ENCODE measurements around the gene SPATA16. TPM values are rescaled to one million over a fixed set of nuclear protein-coding genes. Genes with fewer than 3 reads are reported as not detected.
"Not testable (repeated sequence)": the region's sequence is repeated elsewhere in the genome, so short reads cannot be mapped to it uniquely, and the experiment has no call there.

The SPATA16 gene
- total RNA-seq, 2 experiments from 2014 or later = not detected

DNA sequence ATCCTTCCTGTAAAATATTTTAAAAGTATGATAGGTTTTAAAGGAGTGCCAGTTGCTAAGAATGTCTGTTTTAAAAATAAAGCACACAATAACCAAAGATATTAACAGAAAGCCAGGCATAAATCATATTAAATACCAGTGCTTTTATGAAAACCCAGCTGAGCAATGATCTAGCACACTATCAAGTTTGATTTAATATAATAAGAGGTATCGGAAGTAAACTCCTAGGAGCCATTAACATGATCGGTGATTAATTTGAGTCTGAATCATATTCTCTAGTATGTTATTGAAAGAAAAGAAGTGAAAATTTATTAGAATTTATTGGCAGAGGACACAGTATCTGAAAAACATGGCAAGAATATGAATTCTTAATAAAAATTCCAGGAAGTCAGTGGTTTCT, 91.7 kb downstream of the SPATA16 start:
- Mint-ChIP-seq H3K4me1 (ENCODE audit: low read depth) (no peaks in the 10 kb centered on the region), H3K36me3 (ENCODE audit: low read depth) (no peaks in the 10 kb centered on the region), H3K9me3 (ENCODE audit: insufficient read depth) (no peaks in the 10 kb centered on the region), H3K27ac (no peak overlapping the region), H3K27me3 (ENCODE audit: low read depth) (no peaks in the 10 kb centered on the region), H3K4me3 (no peak overlapping the region)
- POLR2A ChIA-PET = no interaction called here
- DNase-seq (no peak), ATAC-seq (no peak)
- CTCF ChIA-PET = no interaction called here

DNA sequence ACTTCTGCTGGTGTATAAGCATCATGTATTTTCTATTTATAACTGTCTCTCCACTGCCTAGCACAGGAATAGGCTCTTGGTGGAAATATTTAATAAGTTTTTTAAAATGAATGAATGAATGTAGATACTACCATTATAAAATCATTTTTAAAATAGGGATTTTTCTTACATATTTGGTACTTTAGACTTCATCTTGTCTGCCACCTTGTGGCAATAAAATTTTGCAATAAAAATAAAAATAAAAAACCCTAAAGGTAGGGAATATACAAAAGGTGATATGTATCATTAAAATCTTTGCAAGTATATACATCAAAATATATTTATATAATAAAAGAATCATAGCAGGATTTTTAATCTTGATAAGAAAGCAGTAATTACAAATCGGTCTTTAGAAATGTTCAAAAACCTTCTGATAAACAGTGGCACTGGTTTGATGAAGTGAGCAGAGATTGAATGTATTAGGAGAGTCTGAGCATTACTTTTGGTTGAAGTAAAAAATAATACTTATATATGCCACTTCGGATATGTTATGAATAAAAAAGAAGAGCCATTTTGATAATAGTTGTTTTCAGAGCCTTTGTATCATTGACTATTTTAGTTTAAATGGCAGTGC, 95.2 kb downstream of the SPATA16 start:
- ChIA-PET POLR2A (no interaction called here), CTCF (no interaction called here)
- H3K4me1 Mint-ChIP-seq (ENCODE audit: low read depth) = no peaks in the 10 kb centered on the region
- H3K9me3 Mint-ChIP-seq (ENCODE audit: insufficient read depth) = no peaks in the 10 kb centered on the region
- ATAC-seq (no peak), DNase-seq (no peak)
- H3K27ac Mint-ChIP-seq = no peak overlapping the region
- no peaks in the 10 kb centered on the region for H3K27me3 Mint-ChIP-seq (ENCODE audit: low read depth)
- no peaks in the 10 kb centered on the region for H3K36me3 Mint-ChIP-seq (ENCODE audit: low read depth)
- no peak overlapping the region for H3K4me3 Mint-ChIP-seq

DNA sequence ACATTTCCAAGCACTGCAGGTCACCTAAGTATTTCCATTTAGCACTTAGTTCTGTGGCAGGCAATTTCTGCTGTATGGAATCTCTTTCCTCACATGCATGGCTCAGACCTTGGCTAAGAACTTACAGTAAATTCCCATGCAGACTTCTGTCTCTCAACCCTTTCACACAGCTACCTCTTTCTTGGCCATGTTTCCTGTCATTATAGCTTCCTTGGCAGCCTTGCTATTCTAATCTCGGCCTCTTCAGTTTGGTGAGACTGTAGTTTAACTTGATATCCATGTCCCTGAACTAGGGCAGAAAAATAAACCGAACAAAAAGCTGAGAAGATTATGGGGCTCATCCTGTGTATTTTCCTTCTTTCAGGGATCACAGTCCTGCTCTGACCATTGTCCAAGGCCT, 96.0 kb downstream of the SPATA16 start:
- DNase-seq = no peak
- Mint-ChIP-seq H3K36me3 (ENCODE audit: low read depth) (no peaks in the 10 kb centered on the region), H3K27ac (no peak overlapping the region), H3K4me3 (no peak overlapping the region), H3K9me3 (ENCODE audit: insufficient read depth) (no peaks in the 10 kb centered on the region), H3K4me1 (ENCODE audit: low read depth) (no peaks in the 10 kb centered on the region), H3K27me3 (ENCODE audit: low read depth) (no peaks in the 10 kb centered on the region)
- CTCF ChIA-PET = no interaction called here
- POLR2A ChIA-PET = no interaction called here
- ATAC-seq = no peak

DNA sequence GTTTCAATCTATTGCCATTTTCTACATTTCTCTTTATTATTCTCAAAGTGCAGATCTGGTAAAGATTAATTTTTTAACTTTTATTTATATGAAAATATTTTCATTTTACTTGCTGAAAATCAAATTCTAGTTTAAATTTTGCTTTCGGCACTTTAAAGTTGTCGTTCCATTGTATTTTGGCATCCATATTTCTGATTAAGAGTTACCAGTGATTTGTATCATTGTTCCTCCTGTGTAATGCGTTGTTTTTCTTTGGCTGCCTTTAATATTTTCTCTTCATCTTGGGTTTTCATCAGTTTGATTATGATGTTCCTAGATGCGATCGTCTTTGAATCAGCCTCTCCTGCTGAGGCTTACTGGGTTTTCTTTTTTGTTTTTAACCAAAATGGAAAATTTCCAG, 97.3 kb downstream of the SPATA16 start:
- Mint-ChIP-seq H3K36me3 (ENCODE audit: low read depth) (no peaks in the 10 kb centered on the region), H3K4me1 (ENCODE audit: low read depth) (no peaks in the 10 kb centered on the region), H3K4me3 (no peak overlapping the region)

DNA sequence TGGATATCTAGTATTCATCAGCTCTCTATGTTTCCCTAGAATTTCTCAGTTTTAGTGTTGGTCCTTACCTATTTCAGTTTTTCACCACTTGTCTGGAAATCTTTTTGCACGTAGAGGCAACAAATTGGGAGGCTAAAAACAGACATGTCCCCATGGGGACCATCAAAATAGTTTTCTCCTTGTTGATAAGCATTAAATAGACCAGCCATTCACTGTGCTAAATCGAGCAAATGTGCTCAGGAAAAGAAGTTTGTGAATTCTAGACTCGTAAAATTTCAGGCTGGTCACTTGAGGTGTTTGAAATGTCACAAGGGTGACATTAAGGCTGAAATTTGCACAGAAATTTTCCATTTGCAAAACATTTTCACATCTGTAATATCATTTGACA, 102.6 kb downstream of the SPATA16 start:
- Mint-ChIP-seq H3K4me1 (ENCODE audit: low read depth) (no peaks in the 10 kb centered on the region), H3K9me3 (ENCODE audit: insufficient read depth) (no peaks in the 10 kb centered on the region), H3K36me3 (ENCODE audit: low read depth) (no peaks in the 10 kb centered on the region), H3K27ac (no peak overlapping the region), H3K4me3 (no peak overlapping the region), H3K27me3 (ENCODE audit: low read depth) (peaks cover 2% of the 10 kb centered on the region)
- ChIA-PET CTCF (no interaction called here), POLR2A (no interaction called here)
- ATAC-seq (no peak), DNase-seq (no peak)

More for the DNA sequence above, 97.3 kb downstream of the SPATA16 start:
- Mint-ChIP-seq H3K27me3 (ENCODE audit: low read depth) (peaks cover 2% of the 10 kb centered on the region), H3K9me3 (ENCODE audit: insufficient read depth) (no peaks in the 10 kb centered on the region), H3K27ac (no peak overlapping the region)
- CTCF ChIA-PET = no interaction called here
- no peak for ATAC-seq
- POLR2A ChIA-PET = no interaction called here
- DNase-seq = no peak

DNA sequence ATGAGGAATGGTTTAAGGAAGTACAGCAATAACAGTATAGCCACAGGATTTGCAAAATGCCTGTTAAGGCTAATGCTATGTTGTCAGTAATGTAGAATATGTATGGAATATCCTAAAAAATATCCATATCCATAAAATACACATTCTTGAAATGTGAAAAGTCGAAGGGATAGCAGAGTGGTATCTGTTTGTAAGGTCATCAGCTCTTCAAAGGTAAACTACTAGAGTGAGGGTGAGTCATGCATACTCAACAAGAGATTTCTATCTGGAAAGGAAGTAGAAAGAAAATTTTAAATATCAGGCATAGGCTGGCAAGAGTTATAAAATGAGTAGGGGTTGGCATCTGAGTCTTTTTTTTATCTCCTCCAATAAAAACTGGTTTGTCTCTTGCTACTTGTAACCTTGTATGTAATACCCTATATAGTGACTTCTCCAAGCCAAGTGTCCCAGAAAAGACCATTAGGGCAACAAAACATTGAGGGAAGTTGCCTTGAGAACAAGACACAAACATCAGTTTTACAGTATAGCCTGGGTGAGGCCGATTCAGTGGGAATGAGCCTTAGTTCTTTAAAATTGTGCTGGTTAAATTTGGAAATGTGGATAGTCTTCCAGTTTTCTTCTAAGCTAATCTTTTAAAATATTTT, 103.1 kb downstream of the SPATA16 start:
- H3K9me3 Mint-ChIP-seq (ENCODE audit: insufficient read depth) = no peaks in the 10 kb centered on the region
- no peak overlapping the region for H3K4me3 Mint-ChIP-seq
- no peaks in the 10 kb centered on the region for H3K4me1 Mint-ChIP-seq (ENCODE audit: low read depth)
- no peak for DNase-seq
- H3K36me3 Mint-ChIP-seq (ENCODE audit: low read depth) = no peaks in the 10 kb centered on the region
- peaks cover 2% of the 10 kb centered on the region for H3K27me3 Mint-ChIP-seq (ENCODE audit: low read depth)
- POLR2A ChIA-PET = no interaction called here
- no peak for ATAC-seq
- CTCF ChIA-PET = no interaction called here
- H3K27ac Mint-ChIP-seq = no peak overlapping the region

DNA sequence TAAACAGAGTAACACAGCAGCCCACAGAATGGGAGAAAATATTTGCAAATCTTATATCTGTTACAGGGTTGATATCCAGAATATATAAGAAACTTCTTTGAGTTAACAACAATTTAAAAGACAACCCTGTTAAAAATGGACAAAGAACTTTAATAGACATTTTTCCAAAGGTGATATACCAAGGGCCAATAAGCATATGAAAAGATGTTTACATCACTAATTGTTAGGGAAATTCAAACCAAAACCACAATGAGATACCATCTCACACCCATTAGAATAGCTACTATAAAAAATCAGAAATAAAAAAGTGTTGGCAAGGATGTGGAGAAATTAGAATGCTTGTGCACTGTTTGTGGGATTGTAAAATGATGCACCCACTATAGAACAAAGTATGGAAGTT, 110.8 kb downstream of the SPATA16 start:
- no peaks in the 10 kb centered on the region for H3K9me3 Mint-ChIP-seq (ENCODE audit: insufficient read depth)
- no peak overlapping the region for H3K4me3 Mint-ChIP-seq
- POLR2A ChIA-PET = no interaction called here
- no peaks in the 10 kb centered on the region for H3K36me3 Mint-ChIP-seq (ENCODE audit: low read depth)
- CTCF ChIA-PET = no interaction called here
- no peak overlapping the region for H3K27ac Mint-ChIP-seq
- DNase-seq (no peak), ATAC-seq (no peak)
- H3K27me3 Mint-ChIP-seq (ENCODE audit: low read depth) = no peaks in the 10 kb centered on the region
- no peaks in the 10 kb centered on the region for H3K4me1 Mint-ChIP-seq (ENCODE audit: low read depth)

DNA sequence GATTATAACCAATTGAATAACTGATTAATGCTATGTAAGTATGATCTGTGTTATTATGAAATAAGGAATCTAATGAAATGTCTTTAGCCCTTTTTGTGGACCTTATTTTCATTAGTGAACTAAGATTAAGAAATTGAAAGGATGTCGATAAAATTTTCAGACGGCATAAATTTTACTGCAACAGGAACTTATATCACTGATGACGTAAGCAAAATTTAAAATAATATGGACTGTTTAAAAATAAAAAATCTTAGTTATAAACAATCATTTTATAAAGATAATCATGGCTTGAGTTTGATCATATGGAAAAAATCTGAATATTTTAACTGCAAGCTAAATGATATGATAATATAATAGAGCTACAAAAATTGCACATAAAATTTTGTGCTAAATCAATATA, 112.7 kb downstream of the SPATA16 start:
- DNase-seq (no peak), ATAC-seq (no peak)
- CTCF ChIA-PET = no interaction called here
- Mint-ChIP-seq H3K27me3 (ENCODE audit: low read depth) (no peaks in the 10 kb centered on the region), H3K4me1 (ENCODE audit: low read depth) (no peaks in the 10 kb centered on the region), H3K36me3 (ENCODE audit: low read depth) (no peaks in the 10 kb centered on the region), H3K27ac (no peak overlapping the region), H3K4me3 (no peak overlapping the region), H3K9me3 (ENCODE audit: insufficient read depth) (no peaks in the 10 kb centered on the region)
- POLR2A ChIA-PET = no interaction called here

DNA sequence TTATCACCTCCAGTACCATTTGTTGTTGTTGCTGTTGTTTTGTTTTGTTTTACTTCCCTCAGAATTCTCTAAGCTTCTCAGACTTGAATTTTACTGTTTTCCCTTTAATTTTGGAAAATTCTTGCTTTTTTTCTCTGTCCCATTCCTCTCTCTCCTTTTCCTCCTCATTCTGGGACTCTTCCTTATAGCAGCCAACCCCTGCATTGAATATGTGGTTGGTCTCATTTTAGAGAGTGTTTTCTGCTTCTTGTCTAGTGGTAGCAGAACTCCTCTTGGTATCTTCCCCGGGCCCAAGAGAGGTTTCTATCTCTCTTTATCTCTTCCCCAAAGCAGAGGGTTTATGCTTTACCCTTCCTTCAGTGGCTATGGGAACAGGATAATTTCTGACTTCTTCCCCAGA, 113.6 kb downstream of the SPATA16 start:
- no peak for ATAC-seq
- Mint-ChIP-seq H3K27ac (no peak overlapping the region), H3K4me1 (ENCODE audit: low read depth) (no peaks in the 10 kb centered on the region), H3K4me3 (no peak overlapping the region), H3K9me3 (ENCODE audit: insufficient read depth) (no peaks in the 10 kb centered on the region), H3K36me3 (ENCODE audit: low read depth) (no peaks in the 10 kb centered on the region), H3K27me3 (ENCODE audit: low read depth) (no peaks in the 10 kb centered on the region)
- ChIA-PET CTCF (no interaction called here), POLR2A (no interaction called here)
- DNase-seq = no peak

DNA sequence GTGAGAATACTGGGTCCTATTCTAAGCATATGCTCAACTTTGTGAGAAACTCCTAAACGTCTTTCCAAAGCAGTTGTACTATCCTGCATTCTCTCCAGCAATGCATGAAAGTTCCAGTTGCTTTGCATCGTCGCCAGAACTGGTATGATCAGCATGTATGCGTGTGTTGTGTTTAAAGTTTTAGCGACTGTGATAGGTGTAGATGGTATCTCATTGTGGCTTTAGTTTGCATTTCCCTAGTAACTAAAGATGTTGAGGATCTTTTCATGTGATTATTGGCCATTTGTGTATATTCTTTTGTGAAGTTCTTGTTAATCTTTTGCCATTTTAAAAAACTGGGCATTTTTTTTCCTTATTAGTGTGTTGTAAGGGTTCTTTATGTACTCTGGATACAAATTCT, 115.1 kb downstream of the SPATA16 start:
- DNase-seq (no peak), ATAC-seq (no peak)
- CTCF ChIA-PET = no interaction called here
- no peaks in the 10 kb centered on the region for H3K36me3 Mint-ChIP-seq (ENCODE audit: low read depth)
- POLR2A ChIA-PET = no interaction called here
- no peak overlapping the region for H3K4me3 Mint-ChIP-seq
- H3K27ac Mint-ChIP-seq = no peak overlapping the region
- H3K9me3 Mint-ChIP-seq (ENCODE audit: insufficient read depth) = no peaks in the 10 kb centered on the region
- H3K4me1 Mint-ChIP-seq (ENCODE audit: low read depth) = no peaks in the 10 kb centered on the region
- H3K27me3 Mint-ChIP-seq (ENCODE audit: low read depth) = no peaks in the 10 kb centered on the region

DNA sequence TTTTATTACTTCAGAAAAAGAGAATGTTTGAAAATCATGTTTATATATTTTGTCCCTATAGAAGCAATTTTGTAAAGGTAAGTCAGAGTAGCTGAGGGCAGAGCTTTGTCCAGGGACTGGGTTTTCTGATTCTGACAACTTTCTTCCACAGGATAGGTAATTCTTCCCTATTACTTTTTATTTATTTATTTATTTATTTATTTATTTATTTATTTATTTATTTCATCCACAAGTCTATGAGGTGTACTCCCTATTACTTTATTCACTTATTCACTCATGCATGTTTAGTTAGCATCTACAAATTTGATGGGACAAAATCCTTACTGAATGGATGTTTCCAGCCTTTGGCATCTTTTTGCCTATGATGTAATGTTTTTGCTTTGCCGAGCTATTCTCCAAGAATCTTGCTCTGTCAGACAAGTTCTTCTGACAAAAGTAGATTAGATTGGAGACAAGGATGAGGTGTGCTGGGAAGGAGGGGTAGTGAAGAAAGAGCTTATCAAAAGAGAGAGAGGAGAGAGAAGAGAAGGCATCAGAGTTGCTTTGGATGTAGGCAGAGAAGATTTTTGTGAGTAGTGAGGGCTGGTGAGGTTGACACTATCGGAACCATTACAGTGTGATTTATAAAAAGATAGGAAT, 119.4 kb downstream of the SPATA16 start:
- no peak for ATAC-seq
- no peaks in the 10 kb centered on the region for H3K4me1 Mint-ChIP-seq (ENCODE audit: low read depth)
- no peaks in the 10 kb centered on the region for H3K36me3 Mint-ChIP-seq (ENCODE audit: low read depth)
- ChIA-PET CTCF (no interaction called here), POLR2A (no interaction called here)
- H3K27ac Mint-ChIP-seq = no peak overlapping the region
- no peaks in the 10 kb centered on the region for H3K27me3 Mint-ChIP-seq (ENCODE audit: low read depth)
- DNase-seq = no peak
- no peaks in the 10 kb centered on the region for H3K9me3 Mint-ChIP-seq (ENCODE audit: insufficient read depth)
- no peak overlapping the region for H3K4me3 Mint-ChIP-seq

DNA sequence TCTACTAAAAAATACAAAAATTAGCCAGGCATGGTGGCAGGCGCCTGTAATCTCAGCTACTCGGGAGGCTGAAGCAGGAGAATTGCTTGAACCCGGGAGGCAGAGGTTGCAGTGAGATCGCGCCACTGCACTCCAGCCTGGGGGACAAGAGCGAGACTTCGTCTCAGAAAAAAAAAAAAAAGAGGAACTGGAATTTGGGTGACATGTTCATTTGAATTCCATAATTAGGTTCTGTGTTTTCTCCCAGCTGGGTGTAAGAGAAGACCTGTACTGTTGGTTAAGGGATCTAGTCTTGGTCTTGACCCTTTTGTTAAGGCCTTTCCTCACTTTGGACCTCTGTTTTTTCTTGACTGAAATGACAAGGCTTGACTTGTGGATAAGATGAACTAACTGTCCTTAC, 120.9 kb downstream of the SPATA16 start:
- POLR2A ChIA-PET; H3K4me1 Mint-ChIP-seq (ENCODE audit: low read depth); CTCF ChIA-PET; H3K4me3 Mint-ChIP-seq; DNase-seq; H3K27ac Mint-ChIP-seq; H3K27me3 Mint-ChIP-seq (ENCODE audit: low read depth); H3K9me3 Mint-ChIP-seq (ENCODE audit: insufficient read depth); H3K36me3 Mint-ChIP-seq (ENCODE audit: low read depth); ATAC-seq: not testable (repeated sequence)

DNA sequence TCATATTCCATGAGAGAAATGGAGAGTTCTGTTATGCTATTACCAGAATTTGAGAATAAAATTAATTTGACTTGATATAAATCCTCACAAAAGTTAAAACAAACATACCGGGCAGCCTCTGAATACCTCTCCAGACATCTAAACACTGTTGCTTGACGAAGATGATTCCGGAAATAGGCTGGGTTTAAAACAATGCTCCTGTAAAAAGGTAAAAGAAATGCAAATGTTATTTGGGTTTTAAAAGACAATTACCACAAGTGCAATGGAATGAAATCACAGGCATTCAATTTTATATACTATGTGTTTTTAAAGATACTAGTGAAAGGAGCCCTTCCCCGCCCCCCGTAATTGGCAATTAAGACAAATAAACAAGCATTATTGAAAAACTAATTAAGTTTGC, 121.7 kb downstream of the SPATA16 start:
- POLR2A ChIA-PET = no interaction called here
- DNase-seq = no peak
- CTCF ChIA-PET = no interaction called here
- no peaks in the 10 kb centered on the region for H3K9me3 Mint-ChIP-seq (ENCODE audit: insufficient read depth)
- H3K4me3 Mint-ChIP-seq = no peak overlapping the region
- H3K27ac Mint-ChIP-seq = no peak overlapping the region
- H3K36me3 Mint-ChIP-seq (ENCODE audit: low read depth) = no peaks in the 10 kb centered on the region
- H3K27me3 Mint-ChIP-seq (ENCODE audit: low read depth) = no peaks in the 10 kb centered on the region
- no peaks in the 10 kb centered on the region for H3K4me1 Mint-ChIP-seq (ENCODE audit: low read depth)
- no peak for ATAC-seq
